ENCODE results near the gene GALM.

DNA sequence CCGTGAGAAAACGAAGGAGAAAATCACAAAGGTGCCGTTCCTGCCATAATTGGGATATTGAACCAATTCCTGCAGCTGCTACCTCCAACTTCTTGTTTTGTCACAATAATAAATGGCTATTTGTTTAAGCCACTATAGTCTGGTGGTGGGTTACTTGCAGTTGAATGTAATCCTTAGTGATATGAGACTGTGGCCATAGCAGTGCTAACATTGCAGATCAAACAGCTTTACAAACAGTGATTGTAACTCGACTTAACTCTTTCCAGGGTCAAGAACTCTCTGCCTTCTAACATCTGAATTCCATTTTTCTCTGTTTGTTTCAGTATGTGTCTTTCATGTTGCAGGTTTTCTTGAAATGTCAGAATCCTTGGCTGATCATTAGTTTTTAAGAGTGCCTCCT, 38.5 kb upstream of the GALM start:
- TF ChIP-seq CTCF (IDR thresholded peaks at IDR 0.05; ENCODE audit: low read depth, low read length): no peak
- no peak for TF ChIP-seq EZH2phosphoT487 (IDR thresholded peaks at IDR 0.05; ENCODE audit: low read depth)

All from OCI-LY3 (cell line).